Heart right ventricle (tissue), 16 donors: ENCODE measurements around the gene ILDR2. TPM values are rescaled to one million over a fixed set of nuclear protein-coding genes. Genes with fewer than 3 reads are reported as not detected.

Experiments used
- ATAC-seq, 8 donors: fragments of 200-7000 bp; cut with Tn5 transposase; one replicate each; pipeline ENCODE4 v1.9.1; 2020; ENCODE audit warnings: mild to moderate bottlenecking in 8 of 8, moderate library complexity in 8 of 8, moderate number of reproducible peaks in 1 of 8
- DNase-seq, 2 donors: peaks; one replicate each; pipeline ENCODE4 v3.0.0-alpha.2; 2020
- H3K27ac ChIP-seq, 10 donors: fragments of 200-600 bp; sonication (generic) in 2 of 10; one replicate each; pipeline versions ENCODE4 v1.5.0 to v1.8.0; 2020 to 2022; ENCODE audit warnings: mild to moderate bottlenecking in 3 of 10
- H3K27me3 ChIP-seq, 7 donors: fragments of 200-600 bp; one replicate each; pipeline ENCODE4 v1.8.0; 2021 to 2022; ENCODE audit warnings: mild to moderate bottlenecking in 2 of 7
- H3K36me3 ChIP-seq, 9 donors: fragments of 200-600 bp; sonication (generic) in 1 of 9; one replicate each; pipeline versions ENCODE4 v1.5.0 to v1.8.0; 2020 to 2022; ENCODE audit warnings: mild to moderate bottlenecking in 2 of 9
- H3K4me1 ChIP-seq, 9 donors: fragments of 200-600 bp; sonication (generic) in 1 of 9; one replicate each; pipeline versions ENCODE4 v1.5.0 to v1.8.0; 2020 to 2022; ENCODE audit warnings: mild to moderate bottlenecking in 4 of 9
- H3K4me3 ChIP-seq, 10 donors: fragments of 200-600 bp; sonication (generic) in 2 of 10; one replicate each; pipeline versions ENCODE4 v1.5.0 to v1.8.0; 2020 to 2022; ENCODE audit warnings: mild to moderate bottlenecking in 7 of 10, moderate library complexity in 2 of 10
- H3K9me3 ChIP-seq, 11 donors: fragments of 200-600 bp in 10 of 11; sonication (generic) in 2 of 11; one replicate each; pipeline versions ENCODE4 v1.5.0 to v1.8.0; 2013 to 2022; ENCODE audit warnings: mild to moderate bottlenecking in 2 of 11, control low read depth in 1 of 11, moderate library complexity in 1 of 11
- CTCF ChIP-seq, 9 donors: fragments of 200-600 bp; sonication (generic) in 2 of 9; IDR thresholded peaks; one replicate each; pipeline versions ENCODE4 v1.5.0 to v1.8.0; 2021 to 2022; ENCODE audit warnings: antibody characterized with exemption in 9 of 9, mild to moderate bottlenecking in 5 of 9, moderate library complexity in 1 of 9
- WGBS, 2 donors: extraction: QIAGEN DNeasy Blood & Tissue Kit; methylation state at CpG; one replicate each; pipeline ENCODE4 v1.1.7; 2013; ENCODE audit warnings: inconsistent platforms in 1 of 2; 5-methylcytosine and 5-hydroxymethylcytosine counted together
- intact Hi-C, 10 donors: fragments of 100-400 bp; cut with DNase I; formaldehyde crosslinking; loops; one replicate each; pipeline versions ENCODE4 v1.11.1 to v1.14.2; 2022
- polyA plus RNA-seq, 2 donors: library from polyadenylated mRNA; stranded (reverse); fragments of 200-250 nt; gene quantifications; one replicate each; pipeline ENCODE4 v1.2.3, GENCODE V29; 2013
- total RNA-seq, 10 donors: library from RNA; stranded (reverse); fragmentation: NEBNext Ultra II Directional in 3 of 10; extraction: Animal tissue kit (Norgen Biotek cat#: 25700) in 3 of 10; gene quantifications; one replicate each; pipeline versions ENCODE4 v1.2.1 to v1.2.4, GENCODE V29; 2021 to 2023
- donor health status: Arrhythmogenic right ventricular cardiomyopathy.
- donor health status: ischemic (EF 13 %, LVEDD 7.1; RV severe dilation, severe dysfunction).
- donor health status: healthy with polysubstance abuse.
- donor health status: DM: no; HTN: yes; CAD: no.
- donor health status: DM: no; HTN: no; CAD: no.
- donor health status: ischemic (EF 25% LVEDD 6.9; RV normal size, moderate dysfunction).
- donor health status: ischemic (EF 25% LVEDD 5.7; RV mildly dilated, moderate dysfunction).
- donor health status: healthy.
- donor health status: DM: yes; HTN: yes; CAD: no.
- donor health status: Ischemic cardiomyopathy.
- donor health status: ischemic (EF 35%, LVEDD 5.7; RV mildly dilated, moderate dysfunction).
- donor health status: nonischemic (EF 11% LVEDD 7.7; RV severe dilation, severe dysfunction).
- donor health status: DM: yes; HTN: yes; CAD: no.
- donor health status: PGD.
- donor health status: ischemic (EF 29% LVEDD 5.4; RV normal size, mild dysfunction).
- donor health status: nonischemic (EF 23%, LVEDD 6.1; RV moderate dilation, normal function).

Gene ILDR2
- total and polyA plus RNA-seq, 12 donors = 0.29 to 12.6 (median 4.9) TPM

- intact Hi-C loops = loop anchor here in 5 of 10 donors (1.0 to 5.0 kb wide), 4 partner anchors 34 to 38 kb away; partner anchors contain the start of gene POGK (in 2 of the 5)
- WGBS, 2 donors = 2 to 3% methylated on average over 7 of the region's 7 CpGs
These were observed 98.9 kb downstream of the ILDR2 start for GRCh38 chr1:166876540-166876838.

DNA sequence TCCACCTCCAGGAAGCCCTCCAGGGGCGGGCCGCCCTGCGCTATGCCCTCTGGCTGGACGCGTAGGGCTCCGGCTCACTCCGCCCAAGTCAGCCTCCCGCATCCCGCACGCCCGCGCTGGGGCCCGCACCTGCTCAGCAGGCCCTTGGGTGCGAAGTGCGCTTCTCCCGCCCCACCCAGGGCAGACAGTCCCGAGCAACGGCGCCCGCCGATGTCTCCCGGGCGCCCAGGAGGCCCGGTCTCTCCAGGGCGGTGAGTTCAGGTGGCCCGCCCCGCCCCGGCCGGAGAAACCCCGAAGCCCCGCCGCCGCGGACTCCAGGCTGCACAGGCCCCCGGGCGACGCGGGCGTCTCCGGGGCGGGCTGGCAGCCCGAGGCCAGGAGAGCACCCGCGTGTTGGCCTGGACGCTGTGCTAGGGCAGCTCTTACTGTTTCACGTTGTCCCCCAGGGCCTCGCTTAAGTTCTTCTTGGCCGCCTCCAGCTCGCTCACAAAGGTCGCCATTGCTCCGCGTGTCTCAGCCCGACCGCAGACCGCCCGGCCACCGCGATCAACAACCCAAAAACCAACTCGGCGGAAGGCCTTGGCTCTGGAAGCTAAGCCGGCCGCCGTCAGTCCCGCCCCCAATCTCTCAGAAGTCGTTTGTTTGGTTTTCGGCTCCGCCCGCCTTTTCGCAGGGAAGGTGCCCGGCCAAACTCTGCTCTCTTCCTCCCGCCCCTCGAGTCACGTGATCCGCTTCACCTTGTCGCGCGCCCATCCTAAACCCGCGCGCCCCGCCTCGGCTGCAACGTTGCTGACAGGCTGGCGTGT lies 99.4 kb downstream of the ILDR2 start, which contains the start of gene TADA1:
Gene TADA1 (minus strand): TSS at position 531 of the 806 bp plus-strand sequence. CDS start 31 bp downstream, at position 500.
- peak in 4 of 9 donors; percentile 16 to 55 (median 40) for TF ChIP-seq CTCF (IDR thresholded peaks at IDR 0.05)
- DNase-seq (peak; percentile 97 to 98), ATAC-seq (peak; percentile 95 to 99 (median 98))
- H3K36me3 ChIP-seq = no peaks in the 10 kb centered on the region
- H3K27me3 ChIP-seq = no peaks in the 10 kb centered on the region
- intact Hi-C loops = loop anchor here in 5 of 10 donors (1.0 to 5.0 kb wide), 4 partner anchors 34 to 37 kb away; partner anchors contain the start of gene POGK (in 2 of the 5)
- H3K27ac ChIP-seq = peak within 1 kb of the TSS; percentile 90 to 96 (median 92)
- peaks cover 1 to 40% (median 30%) of the 10 kb centered on the region in 9 donors for H3K4me1 ChIP-seq
- H3K9me3 ChIP-seq = no peaks in the 10 kb centered on the region
- WGBS, 2 donors = 0 to 1% methylated on average over 84 of the region's 84 CpGs
- peak within 1 kb of the TSS; percentile 65 to 96 (median 85) for H3K4me3 ChIP-seq

More at GRCh38 chr1:166876540-166876838, 98.9 kb downstream of the ILDR2 start:
- ATAC-seq = no peak
- TF ChIP-seq CTCF (IDR thresholded peaks at IDR 0.05) = peak in 2 of 9 donors; percentile 22 to 27
- H3K27me3 ChIP-seq = no peaks in the 10 kb centered on the region
- H3K4me1 ChIP-seq = peaks cover 0 to 38% (median 26%) of the 10 kb centered on the region in 9 donors
- H3K27ac ChIP-seq = peak overlapping the region in 3 of 10 donors; percentile 56 to 93 (median 57)
- H3K36me3 ChIP-seq = no peaks in the 10 kb centered on the region
- no peaks in the 10 kb centered on the region for H3K9me3 ChIP-seq
- H3K4me3 ChIP-seq = peak overlapping the region in 9 of 10 donors; percentile 8 to 96 (median 86)
- DNase-seq = no peak

- no peak for ATAC-seq
- peak overlapping the region; percentile 65 to 96 (median 85) for H3K4me3 ChIP-seq
- H3K4me1 ChIP-seq = peaks cover 2 to 46% (median 30%) of the 10 kb centered on the region in 9 donors
- whole genome bisulfite sequencing, 2 donors = 34 to 41% methylated on average over 8 of the region's 8 CpGs
- DNase-seq = no peak
- TF ChIP-seq CTCF (IDR thresholded peaks at IDR 0.05) = no peak
- no peaks in the 10 kb centered on the region for H3K36me3 ChIP-seq
- no peaks in the 10 kb centered on the region for H3K27me3 ChIP-seq
- peak overlapping the region; percentile 90 to 96 (median 92) for H3K27ac ChIP-seq
- intact Hi-C loops = loop anchor here in 1 of 10 donors (5.0 kb wide), 1 partner anchor 33 kb away; no protein-coding TSS in a partner anchor
- no peaks in the 10 kb centered on the region for H3K9me3 ChIP-seq
These were observed 100.0 kb downstream of the ILDR2 start for GRCh38 chr1:166875302-166875733.

DNA sequence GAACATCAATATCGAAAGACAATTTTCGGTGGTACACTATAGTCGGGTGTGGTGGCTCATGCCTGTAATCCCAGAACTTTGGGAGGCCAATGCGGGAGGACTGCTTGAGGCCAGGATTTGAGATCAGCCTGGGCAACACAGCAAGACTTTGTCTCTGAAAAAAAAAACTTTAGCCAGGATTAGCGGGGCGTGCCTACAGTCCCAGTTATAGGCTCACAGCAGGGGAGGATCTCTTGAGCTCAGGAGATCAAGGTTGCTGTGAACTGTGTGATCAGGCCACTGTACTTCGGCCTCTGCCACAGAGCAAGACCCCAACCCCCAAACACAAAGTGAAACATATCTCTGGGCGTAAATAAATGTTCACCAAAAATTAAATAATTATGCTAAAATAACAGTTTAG lies 100.9 kb downstream of the ILDR2 start:
- WGBS, 2 donors = 90 to 96% methylated on average over 8 of the region's 8 CpGs
- no peaks in the 10 kb centered on the region for H3K9me3 ChIP-seq
- H3K27ac ChIP-seq = no peak overlapping the region
- peaks cover 0 to 7% (median 0%) of the 10 kb centered on the region in 9 donors for H3K36me3 ChIP-seq
- no peaks in the 10 kb centered on the region for H3K27me3 ChIP-seq
- ATAC-seq = no peak
- H3K4me3 ChIP-seq = no peak overlapping the region
- intact Hi-C loops = no loop called here
- DNase-seq = no peak
- H3K4me1 ChIP-seq = peaks cover 2 to 54% (median 33%) of the 10 kb centered on the region in 9 donors
- no peak for TF ChIP-seq CTCF (IDR thresholded peaks at IDR 0.05)
